HEK293T (cell line): ENCODE measurements around the gene PIN1.

Source experiments
- ARNT ChIP-seq: fragments of 450-650 bp; IDR thresholded peaks from 2 replicates; pipeline ENCODE4 v1.6.1; 2017; ENCODE audit warnings: mild to moderate bottlenecking
- CTBP1 ChIP-seq: fragments of 450-650 bp; IDR thresholded peaks from 2 replicates; pipeline ENCODE4 v1.6.1; 2016; ENCODE audit warnings: borderline replicate concordance
- FOXK2 ChIP-seq: fragments of 450-650 bp; IDR thresholded peaks from 2 replicates; pipeline ENCODE4 v1.6.1; 2016; ENCODE audit warnings: mild to moderate bottlenecking
- FOXM1 ChIP-seq: fragments of 450-650 bp; IDR thresholded peaks from 2 replicates; pipeline ENCODE4 v1.6.1; 2017; ENCODE audit warnings: mild to moderate bottlenecking, borderline replicate concordance

DNA sequence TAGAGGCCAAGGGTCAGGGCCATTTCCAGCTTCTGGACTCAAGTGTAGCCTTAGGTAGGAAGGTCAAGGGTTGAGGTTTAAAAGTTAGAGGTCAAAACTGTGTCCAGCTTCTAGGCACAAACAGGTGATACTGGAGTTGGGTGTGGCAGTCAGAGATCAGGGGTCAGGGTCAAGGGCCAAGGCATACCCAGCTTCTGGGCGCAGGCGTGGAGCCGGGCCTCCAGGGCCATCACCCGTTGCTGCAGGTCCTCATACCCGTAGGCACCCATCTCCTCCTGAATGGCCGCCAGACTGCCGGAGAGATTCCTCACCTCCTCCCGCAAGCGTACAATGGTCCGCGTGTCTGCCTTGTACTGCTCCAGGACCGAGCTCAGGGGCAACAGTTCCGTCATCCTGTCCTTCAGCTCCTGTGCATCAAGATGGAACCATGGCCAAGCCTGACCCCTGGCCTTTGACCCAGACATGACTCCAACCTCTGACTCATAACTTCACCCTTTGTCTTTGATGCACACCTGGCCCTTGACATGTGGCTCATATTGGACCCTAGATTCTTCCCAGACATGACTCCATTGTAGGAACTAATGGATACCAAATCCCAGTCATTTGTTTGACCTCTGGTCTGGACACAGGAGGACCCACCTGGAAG is 22.1 kb downstream of the PIN1 start:
- TF ChIP-seq CTBP1: no peak
- no peak for TF ChIP-seq FOXM1
- no peak for TF ChIP-seq FOXK2
- TF ChIP-seq ARNT: no peak
